ENCODE results near the gene SLC22A7.

DNA sequence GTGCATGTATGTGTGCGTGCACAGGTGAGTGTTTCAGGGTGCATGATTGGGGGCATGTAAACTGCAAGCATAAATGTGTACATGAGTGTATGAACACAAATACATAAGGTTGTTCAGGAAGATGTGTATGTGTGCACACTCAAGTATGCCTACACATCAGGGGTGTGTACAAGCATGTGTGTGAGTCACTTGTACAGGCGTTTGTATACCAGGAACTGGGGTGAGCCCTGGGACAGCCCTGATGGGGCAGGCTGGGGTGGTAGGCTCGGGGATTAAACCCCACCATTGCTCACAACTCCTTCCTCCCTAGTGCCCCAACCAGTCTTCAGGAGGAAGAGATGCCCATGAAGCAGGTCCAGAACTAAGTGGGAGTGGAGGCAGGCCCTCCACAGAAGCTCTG is 6.3 kb downstream of the SLC22A7 start:
- no peak for TF ChIP-seq EZH2 (IDR thresholded peaks at IDR 0.05; ENCODE audit: insufficient read depth, poor library complexity, severe bottlenecking)
- no peak for TF ChIP-seq EZH2phosphoT487 (IDR thresholded peaks at IDR 0.05; ENCODE audit: insufficient read depth, low read depth)
